Stimulated activated CD4-positive, alpha-beta T cell treated with anti-CD3 and anti-CD28 coated beads, Interleukin-1b, Interleukin-23, amount 100 ng/mL, for 1 hour (primary cell): ENCODE results near the gene LSP1.

ENCODE experiments used
- DNase-seq, 2 donors: peaks; one replicate each; pipeline ENCODE4 v3.0.0-alpha.2; 2020; ENCODE audit warnings: low read depth in 2 of 2

LSP1 gene

GRCh38 chr11:1915795-1916131 lies 62.9 kb downstream of the LSP1 start:
- DNase-seq, result no peak

- DNase-seq, result no peak
These were observed 63.5 kb downstream of the LSP1 start for GRCh38 chr11:1916132-1916985.

GRCh38 chr11:1916986-1917522 lies 64.2 kb downstream of the LSP1 start:
- no peak for DNase-seq

GRCh38 chr11:1917523-1918435 lies 64.9 kb downstream of the LSP1 start:
- DNase-seq, result no peak

GRCh38 chr11:1918436-1919315 lies 65.8 kb downstream of the LSP1 start:
- no peak for DNase-seq

GRCh38 chr11:1919391-1920127 lies 66.7 kb downstream of the LSP1 start, which contains the start of gene TNNT3:
TSS of gene TNNT3 (plus strand) at chr11:1919703. CDS start at chr11:1922875, 3,172 bp downstream.
- DNase-seq, result no peak

- no peak for DNase-seq
These were observed 67.4 kb downstream of the LSP1 start for GRCh38 chr11:1920128-1920908.

- DNase-seq, result no peak
These were observed 68.2 kb downstream of the LSP1 start for GRCh38 chr11:1920909-1921573.

- no peak for DNase-seq
These were observed 68.8 kb downstream of the LSP1 start for GRCh38 chr11:1921574-1922141.

- DNase-seq, result no peak
These were observed 69.7 kb downstream of the LSP1 start for GRCh38 chr11:1922481-1923081.

- no peak for DNase-seq
These were observed 70.5 kb downstream of the LSP1 start for GRCh38 chr11:1923201-1923956.

GRCh38 chr11:1924181-1924580 lies 71.3 kb downstream of the LSP1 start:
- no peak for DNase-seq

- DNase-seq, result no peak
These were observed 71.9 kb downstream of the LSP1 start for GRCh38 chr11:1924646-1925372.

GRCh38 chr11:1925373-1926155 lies 72.7 kb downstream of the LSP1 start:
- no peak for DNase-seq

GRCh38 chr11:1926156-1927025 lies 73.5 kb downstream of the LSP1 start:
- DNase-seq, result no peak
